Activated CD4-positive, alpha-beta T cell treated with anti-CD3 and anti-CD28 coated beads for 36 hours (primary cell): ENCODE results near the gene ATF3. TPM values are rescaled to one million over a fixed set of nuclear protein-coding genes. Genes with fewer than 3 reads are reported as not detected.

Experiments used
- ATAC-seq: fragments of 200-7000 bp; cut with Tn5 transposase; one replicate; pipeline ENCODE4 v1.10.0; 2021; ENCODE audit warnings: mild to moderate bottlenecking, moderate library complexity
- CTCF ChIA-PET: fragments of 350-600 bp; sonication (Branson Sonifier 250); formaldehyde crosslinking; loops from one replicate; lab custom pipeline; 2021; ENCODE audit warnings: antibody characterized with exemption; lab: Charles Lee
- POLR2A ChIA-PET: fragments of 350-600 bp; sonication (Branson Sonifier 250); formaldehyde crosslinking; loops from one replicate; lab custom pipeline; 2021; ENCODE audit warnings: antibody characterized with exemption, inconsistent platforms; lab: Charles Lee
- DNase-seq: peaks from one replicate; pipeline ENCODE4 v3.0.0-alpha.2; 2020
- H3K27ac Mint-ChIP-seq: one replicate; pipeline ENCODE4 v1.8.0; 2021; ENCODE audit warnings: mixed read lengths
- H3K27me3 Mint-ChIP-seq: one replicate; pipeline ENCODE4 v1.8.0; 2021; ENCODE audit warnings: mixed read lengths
- H3K36me3 Mint-ChIP-seq: one replicate; pipeline ENCODE4 v1.8.0; 2021; ENCODE audit warnings: low read depth, mixed read lengths
- H3K4me1 Mint-ChIP-seq: one replicate; pipeline ENCODE4 v1.8.0; 2021; ENCODE audit warnings: mixed read lengths
- H3K4me3 Mint-ChIP-seq: one replicate; pipeline ENCODE4 v1.8.0; 2021; ENCODE audit warnings: mild to moderate bottlenecking, moderate library complexity, mixed read lengths
- H3K9me3 Mint-ChIP-seq: one replicate; pipeline ENCODE4 v1.8.0; 2021; ENCODE audit warnings: low read depth, mixed read lengths
- intact Hi-C, 2 experiments: fragments of 100-400 bp; cut with DNase I in 1 of 2; cut with micrococcal nuclease in 1 of 2; formaldehyde crosslinking; loops; one replicate each; pipeline versions ENCODE4 v1.14.2 to v1.15.1; 2022 to 2024; cut with DNase I, micrococcal nuclease
- total RNA-seq, 2 experiments: library from RNA; stranded (reverse); gene quantifications; one replicate each; pipeline ENCODE4 v1.2.3, GENCODE V29; 2021

Gene ATF3, protein sequence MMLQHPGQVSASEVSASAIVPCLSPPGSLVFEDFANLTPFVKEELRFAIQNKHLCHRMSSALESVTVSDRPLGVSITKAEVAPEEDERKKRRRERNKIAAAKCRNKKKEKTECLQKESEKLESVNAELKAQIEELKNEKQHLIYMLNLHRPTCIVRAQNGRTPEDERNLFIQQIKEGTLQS
- 10 to 100 TPM; 40.3 to 44.9 TPM for total RNA-seq

DNA sequence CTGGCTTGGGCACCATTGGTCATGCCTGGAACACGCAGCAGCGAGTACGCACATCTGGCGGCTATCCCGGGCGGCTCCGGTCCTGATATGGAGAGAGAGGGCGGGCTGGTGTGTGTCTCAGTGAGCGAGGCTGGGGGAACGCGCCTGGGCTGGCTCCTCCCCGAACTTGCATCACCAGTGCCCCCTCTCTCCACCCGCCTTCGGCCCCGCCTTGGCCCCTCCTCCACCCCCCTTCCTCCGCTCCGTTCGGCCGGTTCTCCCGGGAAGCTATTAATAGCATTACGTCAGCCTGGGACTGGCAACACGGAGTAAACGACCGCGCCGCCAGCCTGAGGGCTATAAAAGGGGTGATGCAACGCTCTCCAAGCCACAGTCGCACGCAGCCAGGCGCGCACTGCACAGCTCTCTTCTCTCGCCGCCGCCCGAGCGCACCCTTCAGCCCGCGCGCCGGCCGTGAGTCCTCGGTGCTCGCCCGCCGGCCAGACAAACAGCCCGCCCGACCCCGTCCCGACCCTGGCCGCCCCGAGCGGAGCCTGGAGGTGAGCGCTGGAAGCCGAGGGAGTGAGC, at the start of gene ATF3:
ATF3 (plus strand) TSS at position 370 of the 567 bp plus-strand sequence. CDS start 6,261 bp downstream, outside the sequence.
- Mint-ChIP-seq H3K27me3 (peaks cover 44% of the 10 kb centered on the region), H3K27ac (peak within 1 kb of the TSS; percentile 96), H3K36me3 (peaks cover 31% of the 10 kb centered on the region), H3K4me3 (peak within 1 kb of the TSS; percentile 91), H3K9me3 (no peaks in the 10 kb centered on the region), H3K4me1 (peaks cover 57% of the 10 kb centered on the region)
- ChIA-PET CTCF (interaction anchor here (0.6 to 0.8 kb wide), 5 partner anchors 10 to 194 kb away, joined by 3 to 5 read pairs (median 3); no protein-coding TSS in a partner anchor), POLR2A (interaction anchor here (0.5 to 1.6 kb wide), 19 partner anchors 12 to 367 kb away, joined by 3 to 14 read pairs (median 3); partner anchors contain the start of genes FLVCR1 and PACC1)
- peak; percentile 89 for ATAC-seq
- peak; percentile 97 for DNase-seq
- intact Hi-C loops: loop anchor here (1.0 to 5.0 kb wide), 13 partner anchors 12 to 776 kb away; partner anchors contain the start of genes ANGEL2 (in 1 of the 2), BATF3 (in 1 of the 2), DTL (in 1 of the 2) and FLVCR1 (in 1 of the 2)

DNA sequence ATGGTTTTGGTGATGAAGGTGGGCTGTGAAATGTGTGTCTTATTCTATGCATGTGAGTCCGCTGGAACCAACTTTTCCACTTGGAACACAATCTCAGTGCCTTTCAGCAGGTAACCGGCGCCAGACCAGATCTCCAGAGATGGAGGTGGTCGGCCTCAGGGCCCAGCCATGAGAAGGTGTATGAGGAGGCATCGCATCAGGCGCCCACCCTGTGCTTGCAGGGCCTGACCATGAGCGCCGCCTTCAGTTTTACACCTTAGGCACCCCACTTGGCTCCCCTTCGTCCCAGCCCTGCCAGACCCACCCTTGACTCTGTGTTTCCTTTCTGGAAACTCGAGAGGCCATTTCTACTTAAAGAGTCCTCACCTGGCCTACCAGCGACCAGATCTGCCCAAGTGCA, 48.6 kb upstream of the ATF3 start:
- Mint-ChIP-seq H3K36me3 (peaks cover 5% of the 10 kb centered on the region), H3K27ac (peak overlapping the region; percentile 95), H3K4me3 (no peak overlapping the region), H3K4me1 (peaks cover 20% of the 10 kb centered on the region), H3K27me3 (peaks cover 9% of the 10 kb centered on the region), H3K9me3 (peaks cover 4% of the 10 kb centered on the region)
- POLR2A ChIA-PET: interaction anchor here (1.5 kb wide), 1 partner anchor 49 kb away, joined by 10 read pairs; the partner anchor contains the start of gene ATF3
- CTCF ChIA-PET: no interaction called here
- DNase-seq: no peak
- no peak for ATAC-seq
- intact Hi-C loops: loop anchor here (1.0 to 2.0 kb wide), 9 partner anchors 7 to 625 kb away; partner anchors contain the start of genes ATF3 (in 2 of the 2), ANGEL2 (in 1 of the 2), FLVCR1 (in 1 of the 2) and NSL1 (in 1 of the 2)

DNA sequence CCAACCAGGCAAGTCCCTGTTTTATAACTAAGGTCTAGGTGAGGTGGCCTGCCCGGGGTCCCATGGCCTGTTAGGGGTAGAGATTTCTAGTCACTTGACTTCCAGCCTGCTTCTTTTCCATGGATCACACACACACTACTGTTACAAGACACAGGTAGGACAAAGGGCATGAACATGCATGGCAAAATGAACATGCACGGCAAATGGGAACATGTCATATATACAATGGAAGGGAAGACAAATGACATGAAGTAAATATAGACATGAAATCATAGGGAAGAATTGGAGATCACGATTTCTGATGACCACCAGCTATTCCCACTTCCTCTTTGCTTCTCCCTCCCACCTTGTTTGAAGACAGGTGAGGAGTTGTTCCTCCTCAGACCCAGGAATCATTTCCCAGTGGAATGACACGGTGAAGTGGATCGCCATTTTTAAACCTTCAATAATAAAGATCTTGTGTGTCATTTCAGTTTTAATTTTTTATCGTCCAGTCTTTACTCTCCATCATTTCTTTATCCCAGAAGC, 47.6 kb upstream of the ATF3 start:
- Mint-ChIP-seq H3K9me3 (peaks cover 4% of the 10 kb centered on the region), H3K4me3 (no peak overlapping the region), H3K27ac (no peak overlapping the region), H3K27me3 (peaks cover 4% of the 10 kb centered on the region), H3K4me1 (peaks cover 30% of the 10 kb centered on the region), H3K36me3 (peaks cover 5% of the 10 kb centered on the region)
- no peak for ATAC-seq
- intact Hi-C loops: no loop called here
- POLR2A ChIA-PET: no interaction called here
- no peak for DNase-seq
- CTCF ChIA-PET: no interaction called here

DNA sequence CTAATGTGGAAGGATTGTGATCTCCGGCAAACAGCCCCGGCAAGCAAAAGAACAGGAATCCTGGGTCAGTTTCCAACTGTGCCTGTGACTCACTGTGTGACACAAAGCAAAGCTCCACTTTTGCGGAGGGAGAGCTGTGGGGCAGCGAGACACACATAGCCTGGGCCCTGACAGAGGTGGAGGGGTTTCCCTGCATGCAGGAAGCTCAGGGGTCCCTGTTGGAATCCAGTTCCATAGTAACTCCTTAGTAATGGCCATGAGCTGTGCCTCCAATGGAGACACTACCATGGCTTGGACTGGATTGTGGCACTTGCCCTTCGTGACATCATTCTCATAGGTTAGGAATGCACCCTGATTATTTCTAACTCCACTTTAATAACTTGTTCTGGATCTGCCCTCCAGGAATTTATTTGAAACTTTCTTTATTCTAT, 47.0 kb upstream of the ATF3 start:
- Mint-ChIP-seq H3K27me3 (peaks cover 4% of the 10 kb centered on the region), H3K36me3 (peaks cover 5% of the 10 kb centered on the region), H3K9me3 (peaks cover 4% of the 10 kb centered on the region), H3K27ac (no peak overlapping the region), H3K4me3 (no peak overlapping the region), H3K4me1 (peaks cover 36% of the 10 kb centered on the region)
- intact Hi-C loops: no loop called here
- ChIA-PET POLR2A (no interaction called here), CTCF (no interaction called here)
- ATAC-seq (no peak), DNase-seq (no peak)

DNA sequence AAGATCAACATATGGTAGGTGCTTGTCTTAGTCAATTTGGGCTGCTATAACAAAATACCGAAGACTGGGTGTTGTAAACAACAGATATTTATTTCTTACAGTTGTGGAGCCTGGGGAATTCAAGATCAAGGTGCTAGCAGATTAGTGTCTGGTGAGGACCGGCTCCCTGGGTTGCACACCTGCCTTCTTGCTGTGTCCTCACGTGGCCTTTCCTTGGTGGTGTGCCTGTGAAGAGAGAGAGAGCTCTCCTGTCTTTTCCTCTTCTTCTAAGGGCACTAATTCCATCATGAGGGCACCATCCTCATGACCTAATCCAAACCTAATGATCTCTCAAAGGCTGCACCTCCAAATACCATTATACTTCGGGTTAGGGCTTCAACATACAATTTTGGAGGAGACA, 45.8 kb upstream of the ATF3 start:
- POLR2A ChIA-PET: no interaction called here

DNA sequence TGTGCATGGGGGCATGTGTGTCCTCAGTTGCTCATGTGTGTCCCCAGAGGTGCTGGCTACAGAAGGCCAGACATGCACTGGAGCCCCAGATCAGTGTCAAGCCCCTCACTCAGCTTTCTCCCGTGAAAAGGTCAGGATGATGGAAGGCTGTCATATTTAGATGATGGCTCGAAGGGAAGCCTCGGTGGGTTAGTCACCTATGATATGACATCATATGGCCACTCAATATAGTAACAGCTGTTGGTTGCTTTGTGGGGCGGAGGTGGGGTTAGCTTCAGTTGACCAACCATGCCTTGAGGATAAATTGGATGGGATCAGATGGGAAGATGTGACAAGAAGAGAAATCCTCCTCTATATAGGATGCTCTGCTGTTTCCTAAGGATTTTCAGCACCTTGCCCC, 43.5 kb upstream of the ATF3 start:
- Mint-ChIP-seq H3K27ac (peak overlapping the region; percentile 40), H3K4me1 (peaks cover 36% of the 10 kb centered on the region), H3K4me3 (peak overlapping the region; percentile 24), H3K9me3 (no peaks in the 10 kb centered on the region), H3K36me3 (no peaks in the 10 kb centered on the region), H3K27me3 (peaks cover 2% of the 10 kb centered on the region)
- DNase-seq (no peak), ATAC-seq (no peak)
- ChIA-PET CTCF (no interaction called here), POLR2A (no interaction called here)
- intact Hi-C loops: loop anchor here (5.0 kb wide), 3 partner anchors 207 to 1717 kb away; partner anchors contain the start of genes DTL (in 1 of the 2), INTS7 (in 1 of the 2) and SMYD2 (in 1 of the 2)

More for the DNA sequence above, 45.8 kb upstream of the ATF3 start:
- Mint-ChIP-seq H3K4me3 (no peak overlapping the region), H3K9me3 (peaks cover 3% of the 10 kb centered on the region), H3K4me1 (peaks cover 47% of the 10 kb centered on the region), H3K36me3 (peaks cover 4% of the 10 kb centered on the region), H3K27ac (no peak overlapping the region), H3K27me3 (peaks cover 3% of the 10 kb centered on the region)
- CTCF ChIA-PET: interaction anchor here (0.7 kb wide), 1 partner anchor 199 kb away, joined by 3 read pairs; no protein-coding TSS in a partner anchor
- intact Hi-C loops: no loop called here
- ATAC-seq: no peak
- no peak for DNase-seq

DNA sequence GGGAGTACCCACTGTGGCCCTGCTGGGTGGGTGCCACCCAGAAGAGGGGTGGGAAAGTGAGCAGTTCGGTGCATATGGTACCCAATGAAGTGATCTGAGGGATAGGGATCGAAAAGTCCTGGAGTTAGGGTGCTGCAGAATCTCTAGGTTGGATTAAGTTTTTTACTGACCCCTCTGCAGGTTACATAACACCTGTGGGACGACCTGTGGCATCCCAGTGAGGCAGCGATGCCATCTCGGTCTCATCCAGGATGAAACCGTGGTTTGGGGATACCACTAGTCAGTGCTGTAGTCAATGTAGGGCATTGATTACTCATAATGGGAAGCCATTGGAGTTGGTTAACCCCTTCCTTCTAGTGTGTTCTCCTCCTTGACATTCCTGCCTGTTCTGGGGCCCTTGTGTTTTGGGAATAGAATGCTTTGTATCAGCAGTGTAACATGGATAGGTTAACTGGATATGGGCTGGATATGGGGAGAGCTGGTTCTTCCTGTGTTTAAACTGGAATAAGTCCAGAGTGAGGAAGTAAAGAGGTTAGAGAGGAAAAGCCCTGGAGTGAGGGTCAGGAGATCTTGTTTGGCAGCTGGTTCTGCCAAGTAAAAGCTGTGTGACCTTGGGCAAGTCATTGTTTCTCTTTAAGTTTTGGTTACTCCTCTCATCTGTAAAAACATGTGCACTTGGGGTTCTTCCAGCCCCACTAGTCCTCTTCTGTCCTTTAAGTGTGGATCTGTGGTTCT, 42.8 kb upstream of the ATF3 start:
- peaks cover 2% of the 10 kb centered on the region for H3K27me3 Mint-ChIP-seq
- no peaks in the 10 kb centered on the region for H3K36me3 Mint-ChIP-seq
- ATAC-seq: no peak
- peak overlapping the region; percentile 77 for H3K4me3 Mint-ChIP-seq
- peak overlapping the region; percentile 91 for H3K27ac Mint-ChIP-seq
- POLR2A ChIA-PET: interaction anchor here (1.4 to 2.2 kb wide), 2 partner anchors 42 to 46 kb away, joined by 6 to 9 read pairs; partner anchors contain the start of gene ATF3
- H3K4me1 Mint-ChIP-seq: peaks cover 33% of the 10 kb centered on the region
- DNase-seq: peak; percentile 31
- CTCF ChIA-PET: interaction anchor here (2.1 kb wide), 1 partner anchor 89 kb away, joined by 12 read pairs; no protein-coding TSS in a partner anchor
- no peaks in the 10 kb centered on the region for H3K9me3 Mint-ChIP-seq
- intact Hi-C loops: loop anchor here (2.0 to 5.0 kb wide), 6 partner anchors 65 to 1717 kb away; partner anchors contain the start of genes DTL (in 1 of the 2), INTS7 (in 1 of the 2), RPS6KC1 (in 1 of the 2) and SMYD2 (in 1 of the 2)

DNA sequence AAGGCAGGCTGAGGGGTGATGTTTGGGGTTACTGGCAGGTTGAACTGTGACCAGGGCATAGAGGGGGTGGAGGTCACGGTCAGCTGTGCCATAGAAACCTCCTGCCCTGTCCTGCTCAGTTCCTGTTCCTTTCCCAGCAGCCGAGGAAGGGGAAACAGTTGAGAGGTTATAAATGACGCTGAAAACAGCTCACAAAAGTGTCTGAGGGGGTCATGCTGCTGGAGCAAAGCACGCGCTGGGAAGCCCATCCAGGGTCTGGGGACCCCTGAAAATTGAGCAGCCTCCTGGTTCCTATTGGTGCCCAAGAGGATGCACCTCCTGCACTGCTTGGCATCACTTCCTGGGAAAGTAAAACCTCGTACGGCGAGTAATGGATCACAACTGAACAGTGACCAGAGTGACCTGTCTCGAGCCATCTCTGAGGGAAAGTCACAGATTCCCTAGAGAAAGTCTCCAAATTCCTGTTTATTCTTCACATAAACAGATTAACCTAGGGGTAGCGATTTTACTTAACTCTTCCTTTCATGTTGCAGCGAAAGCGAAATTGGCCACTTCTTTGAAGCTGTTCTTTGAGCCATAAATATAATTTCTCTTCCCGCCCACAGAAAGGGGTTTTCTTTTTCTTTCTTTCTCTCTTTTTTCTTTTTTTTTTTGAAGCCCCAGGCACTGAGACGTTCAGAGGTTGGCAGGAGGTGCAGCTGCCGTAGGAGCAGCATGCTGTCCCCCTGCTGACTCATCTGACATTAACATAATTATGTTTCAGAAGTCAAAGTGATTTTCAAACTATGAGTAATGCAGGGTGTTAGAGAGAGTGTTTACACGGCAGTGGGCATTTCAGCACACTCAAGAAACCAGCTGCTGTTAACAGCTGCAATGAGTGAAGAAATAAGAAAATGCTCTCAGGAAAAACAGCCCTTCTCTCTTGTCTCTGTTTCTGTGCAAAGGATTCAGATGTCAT, 41.8 kb upstream of the ATF3 start:
- Mint-ChIP-seq H3K4me3 (peak overlapping the region; percentile 77), H3K36me3 (no peaks in the 10 kb centered on the region), H3K4me1 (peaks cover 33% of the 10 kb centered on the region), H3K27ac (peak overlapping the region; percentile 91), H3K9me3 (no peaks in the 10 kb centered on the region), H3K27me3 (peaks cover 2% of the 10 kb centered on the region)
- DNase-seq: peak; percentile 81
- intact Hi-C loops: loop anchor here (1.0 to 5.0 kb wide), 10 partner anchors 8 to 1716 kb away; partner anchors contain the start of genes ATF3 (in 2 of the 2), DTL (in 1 of the 2), INTS7 (in 1 of the 2) and RPS6KC1 (in 1 of the 2)
- ChIA-PET CTCF (interaction anchor here (0.6 to 2.1 kb wide), 12 partner anchors 9 to 825 kb away, joined by 3 to 12 read pairs (median 3); no protein-coding TSS in a partner anchor), POLR2A (interaction anchor here (0.6 to 2.2 kb wide), 11 partner anchors 8 to 1239 kb away, joined by 3 to 9 read pairs (median 4); partner anchors contain the start of gene ATF3)
- ATAC-seq: peak; percentile 97

DNA sequence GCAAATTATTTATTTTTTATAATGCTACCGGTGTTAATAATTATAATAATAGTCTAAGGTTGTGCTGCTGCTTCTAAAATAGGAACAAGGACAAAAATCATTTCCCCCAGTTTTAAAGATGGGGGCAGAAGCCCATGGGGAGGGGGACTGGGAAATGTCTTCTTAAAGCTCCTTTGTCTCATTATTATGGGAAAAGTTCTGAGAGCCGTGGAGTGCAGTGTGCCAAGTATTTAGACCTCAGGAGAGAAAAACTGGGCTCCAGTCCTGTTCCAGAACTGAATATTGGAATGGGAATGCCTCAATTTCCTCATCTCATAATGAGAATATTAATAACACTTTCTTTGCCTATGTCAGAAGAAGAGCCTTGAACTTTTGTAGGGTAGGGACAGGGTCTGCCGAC, 40.9 kb upstream of the ATF3 start:
- Mint-ChIP-seq H3K4me3 (no peak overlapping the region), H3K9me3 (no peaks in the 10 kb centered on the region), H3K36me3 (no peaks in the 10 kb centered on the region), H3K4me1 (peaks cover 33% of the 10 kb centered on the region), H3K27me3 (peaks cover 2% of the 10 kb centered on the region), H3K27ac (no peak overlapping the region)
- POLR2A ChIA-PET: interaction anchor here (0.6 to 2.2 kb wide), 6 partner anchors 9 to 90 kb away, joined by 3 to 9 read pairs (median 4); partner anchors contain the start of gene ATF3
- ATAC-seq (no peak), DNase-seq (no peak)
- CTCF ChIA-PET: interaction anchor here (0.6 to 2.1 kb wide), 12 partner anchors 10 to 216 kb away, joined by 3 to 12 read pairs (median 3); no protein-coding TSS in a partner anchor
- intact Hi-C loops: loop anchor here (1.0 to 5.0 kb wide), 10 partner anchors 8 to 1715 kb away; partner anchors contain the start of genes ATF3 (in 2 of the 2), DTL (in 1 of the 2), INTS7 (in 1 of the 2) and RPS6KC1 (in 1 of the 2)
